Right hindlimb (tissue), 1 donor: ENCODE results near the gene MGAT5B.
"Not testable (repeated sequence)": the region's sequence is repeated elsewhere in the genome, so short reads cannot be mapped to it uniquely, and the experiment has no call there.

ENCODE experiments used
- DNase-seq: peaks from one replicate; pipeline ENCODE4 v3.0.0-alpha.2; 2018

MGAT5B gene

DNA sequence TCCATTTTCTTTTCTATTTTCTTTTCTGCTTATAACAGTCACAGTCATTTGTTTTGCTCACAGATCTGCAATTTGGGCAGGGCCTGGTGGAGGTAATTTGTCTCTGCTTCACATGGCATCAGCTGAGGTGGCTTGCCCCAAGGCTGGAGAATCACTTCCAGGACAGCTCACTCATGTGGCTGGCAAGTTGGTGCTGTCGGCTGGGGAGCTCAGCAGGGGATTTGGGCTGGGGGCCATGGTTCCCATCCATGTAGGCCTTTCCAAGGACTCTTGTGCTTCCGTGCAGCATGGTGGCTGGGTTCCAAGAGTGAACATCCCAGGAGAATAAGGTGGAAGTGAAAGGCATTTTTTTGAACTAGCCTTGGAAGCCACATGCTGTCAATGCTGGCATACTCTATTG lies 85.7 kb downstream of the MGAT5B start:
- no peak for DNase-seq

DNA sequence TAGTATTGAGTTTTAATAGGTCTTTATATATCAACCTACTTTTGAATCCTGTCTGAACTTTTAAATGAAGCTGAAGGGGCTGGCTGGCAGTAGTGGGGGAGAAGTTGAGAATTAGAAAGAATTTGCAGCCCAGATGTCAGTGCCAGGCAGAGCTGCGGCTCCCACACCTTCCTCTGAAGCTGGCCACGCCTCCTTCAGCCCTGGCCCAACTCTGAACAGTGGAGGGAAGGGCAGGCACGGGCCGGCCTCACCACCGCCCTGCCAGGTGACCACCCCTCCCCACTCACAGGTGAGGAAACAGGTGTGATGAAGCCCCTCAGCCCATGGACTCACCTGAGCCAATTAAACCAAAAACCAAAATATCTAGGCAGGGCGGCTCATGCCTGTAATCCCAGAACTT lies 87.0 kb downstream of the MGAT5B start:
- DNase-seq: no peak

DNA sequence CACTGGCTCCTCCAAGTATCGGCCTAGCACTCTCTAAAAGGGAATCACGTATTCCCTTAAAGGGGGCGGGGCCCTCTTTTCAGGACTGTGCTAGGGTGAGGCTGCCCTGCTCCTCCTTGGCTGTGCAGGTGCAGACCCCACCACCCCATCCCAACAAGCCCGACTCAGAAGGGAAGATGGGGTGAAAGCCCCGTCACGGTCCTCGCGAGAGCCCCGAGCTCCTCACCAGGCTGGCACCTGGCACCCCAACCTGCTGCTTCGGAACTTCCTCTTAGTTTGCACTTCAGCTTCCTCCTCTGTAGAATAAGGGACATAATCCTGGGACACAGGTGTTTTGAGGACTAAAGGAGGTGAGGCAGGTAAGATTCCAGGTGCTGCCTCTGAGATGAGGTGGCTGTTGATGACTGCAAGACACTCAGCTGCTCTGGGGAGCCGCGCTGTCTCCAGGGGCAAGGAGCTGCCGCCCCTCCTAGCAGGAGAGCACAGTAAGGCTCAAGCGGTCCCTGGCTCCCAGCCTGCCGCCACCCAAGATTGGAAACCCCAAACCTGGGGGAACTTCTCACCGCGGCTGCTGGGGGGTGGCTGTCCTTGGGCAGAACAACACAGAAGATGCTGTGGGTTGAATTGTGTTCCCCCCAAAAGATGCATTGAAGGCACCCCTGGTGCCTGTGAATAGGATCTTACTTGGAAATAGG lies 88.8 kb downstream of the MGAT5B start:
- DNase-seq: no peak

DNA sequence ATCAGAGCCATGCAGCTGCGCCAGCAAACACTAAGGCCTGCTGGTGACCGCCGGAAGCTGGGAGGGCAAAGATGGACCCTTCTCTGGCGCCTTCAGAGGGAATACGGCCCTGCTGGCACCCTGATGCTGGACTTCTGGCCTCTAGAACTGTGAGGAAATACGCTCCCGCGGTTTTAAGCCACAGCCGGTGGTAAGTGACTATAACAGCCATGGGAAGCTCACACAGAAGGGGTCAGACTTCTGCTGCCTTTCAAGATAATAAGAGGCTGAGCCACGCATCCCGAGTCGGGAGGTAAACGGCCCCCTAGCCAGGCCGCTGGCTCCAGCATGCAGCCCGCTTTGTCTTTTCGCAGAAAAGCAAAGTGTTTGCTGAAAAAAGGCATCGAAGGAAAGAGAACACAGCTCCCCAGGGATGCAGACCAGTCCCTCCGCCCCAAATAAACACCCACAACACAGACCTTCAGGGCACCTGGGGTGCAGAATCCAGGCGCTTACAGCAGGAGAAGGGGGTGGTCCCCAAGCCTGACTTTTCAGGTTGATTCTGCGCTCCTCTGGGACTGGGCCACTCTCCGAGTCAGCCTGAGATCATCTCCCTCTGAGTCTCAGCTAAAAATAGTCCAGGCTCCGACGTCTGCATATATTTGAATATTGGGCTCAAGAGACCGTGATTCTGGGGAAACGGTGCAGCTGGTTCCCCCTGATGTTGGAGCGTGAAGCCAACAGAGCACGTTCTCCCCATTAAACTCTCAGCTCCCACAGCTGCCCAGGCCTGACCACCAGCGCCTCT lies 89.7 kb downstream of the MGAT5B start:
- DNase-seq: peak; percentile 39

DNA sequence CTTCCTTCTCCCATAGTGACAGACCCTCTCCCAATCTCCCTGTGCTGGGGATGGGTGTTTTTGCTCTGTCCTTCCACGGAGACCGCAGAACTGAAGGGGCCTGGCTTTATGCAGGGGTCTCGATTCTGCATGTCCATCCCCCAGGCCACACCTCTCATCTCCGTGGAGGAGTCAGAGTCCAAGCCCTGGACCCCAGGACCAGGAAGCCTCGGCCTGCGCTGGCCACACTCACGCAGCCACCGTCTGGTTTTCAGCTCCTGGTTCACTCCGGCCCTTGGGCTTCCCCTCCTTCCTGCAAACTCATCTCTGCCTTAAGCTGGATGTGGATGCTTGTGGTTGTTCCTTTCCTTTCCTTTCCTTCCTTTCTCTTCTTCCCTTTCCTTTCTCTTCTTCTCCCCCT lies 90.8 kb downstream of the MGAT5B start:
- DNase-seq: no peak

DNA sequence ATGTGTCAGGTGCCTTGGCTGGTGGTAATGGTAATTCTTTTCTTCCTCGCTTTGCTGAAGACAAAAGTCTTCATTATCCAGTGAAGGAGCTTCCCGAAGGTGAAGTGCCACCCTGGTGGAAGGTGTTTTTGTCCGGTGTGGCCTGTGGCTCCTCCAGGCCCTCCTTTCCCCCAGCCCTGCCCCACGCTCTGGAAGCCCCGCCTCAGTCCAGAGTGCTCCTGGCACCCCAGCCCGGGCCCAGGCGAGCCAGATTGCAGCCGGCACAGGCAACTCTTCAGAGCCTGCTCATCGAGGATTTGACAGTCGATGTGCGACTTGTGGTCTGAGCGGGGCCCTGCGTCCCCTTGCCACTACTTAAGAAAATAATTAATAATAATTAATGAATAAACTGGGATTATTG lies 93.7 kb downstream of the MGAT5B start:
- no peak for DNase-seq

DNA sequence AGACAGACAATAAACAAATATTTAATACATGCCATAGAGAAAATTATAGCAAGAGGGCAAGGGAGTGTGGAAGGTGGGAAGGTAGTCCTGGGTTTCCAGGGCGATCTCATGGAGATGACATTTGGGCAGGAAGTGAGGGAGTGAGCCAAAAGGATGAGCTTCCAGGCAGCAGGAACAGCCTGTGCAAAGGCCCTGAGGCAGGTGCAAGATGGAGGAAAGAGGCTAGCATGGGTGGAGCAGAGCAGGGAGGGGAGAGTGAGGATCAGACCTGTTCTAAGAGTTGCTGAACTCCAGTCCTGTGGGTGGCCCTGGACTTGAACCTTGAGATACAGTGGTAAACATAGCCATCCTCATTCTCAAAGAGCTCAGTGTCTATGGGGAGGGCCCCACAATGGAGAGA lies 94.7 kb downstream of the MGAT5B start:
- DNase-seq: no peak

DNA sequence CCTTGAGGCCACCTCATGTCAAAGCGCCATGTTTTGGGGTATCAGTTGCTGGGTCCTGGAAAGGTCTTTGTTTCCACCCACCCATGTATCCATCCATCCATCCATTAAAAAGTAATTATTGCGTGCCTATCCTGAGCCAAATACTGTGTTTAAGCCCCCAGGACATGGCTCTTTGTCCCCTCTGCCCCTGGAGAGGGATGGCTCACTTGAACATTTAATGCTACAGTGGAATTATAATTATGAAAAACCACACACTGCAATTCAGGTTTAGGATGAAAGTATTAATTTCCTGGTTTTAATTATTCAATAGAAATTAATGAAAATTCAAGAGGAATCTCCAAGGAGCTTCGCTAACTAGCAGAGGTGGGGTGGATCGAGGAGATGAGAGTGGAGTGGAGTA lies 97.8 kb downstream of the MGAT5B start:
- no peak for DNase-seq

DNA sequence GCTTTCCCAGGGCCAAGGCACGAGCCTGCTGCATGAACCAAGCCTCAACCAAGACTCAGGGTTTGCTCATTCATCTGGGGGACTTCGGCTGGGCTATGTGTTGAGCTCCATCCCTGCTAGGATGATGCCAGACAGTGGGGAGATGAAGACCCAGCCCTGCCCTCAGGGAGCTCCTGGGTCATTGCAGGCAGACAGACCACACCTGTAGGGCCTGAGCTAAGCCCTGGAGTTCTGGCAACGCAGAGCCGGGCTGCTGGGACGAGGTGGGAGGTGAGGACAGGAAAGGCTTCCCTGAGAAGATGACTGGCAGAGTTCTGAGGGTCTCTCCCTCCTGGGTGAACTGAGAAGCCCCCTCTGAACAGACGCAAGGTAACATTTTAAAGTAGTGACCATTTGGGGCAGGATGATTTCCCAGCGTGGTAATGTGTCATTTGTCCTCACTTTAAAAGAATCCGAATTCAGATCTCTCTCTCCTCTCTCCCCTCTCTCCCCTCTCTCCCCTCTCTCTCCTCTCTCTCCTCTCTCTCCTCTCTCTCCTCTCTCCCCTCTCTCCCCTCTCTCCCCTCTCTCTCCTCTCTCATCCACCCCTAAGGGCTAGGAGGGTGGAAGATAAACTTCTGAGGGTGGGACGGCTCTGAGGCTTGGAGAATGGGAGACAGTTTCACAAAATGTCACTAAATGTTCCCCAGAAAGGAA lies 98.4 kb downstream of the MGAT5B start:
- no peak for DNase-seq

DNA sequence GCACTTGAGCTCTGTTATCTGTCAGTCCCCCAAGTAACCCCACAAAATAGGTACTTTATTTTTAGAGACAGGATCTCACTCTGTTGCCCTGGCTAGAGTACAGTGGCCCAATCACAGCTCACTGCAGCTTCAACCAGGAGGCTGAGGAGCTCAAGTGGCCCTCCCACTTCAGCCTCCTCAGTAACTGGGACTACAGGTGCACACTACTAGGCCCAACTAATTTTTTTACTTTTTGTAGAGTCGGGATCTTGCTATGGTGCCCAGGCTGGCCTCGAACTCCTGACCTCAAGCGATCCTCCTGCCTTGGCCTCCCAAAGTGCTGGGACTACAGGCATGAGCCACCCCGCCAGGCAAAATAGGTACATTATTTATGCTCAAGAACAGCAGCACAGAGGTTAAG lies 99.6 kb downstream of the MGAT5B start:
- DNase-seq: no peak

DNA sequence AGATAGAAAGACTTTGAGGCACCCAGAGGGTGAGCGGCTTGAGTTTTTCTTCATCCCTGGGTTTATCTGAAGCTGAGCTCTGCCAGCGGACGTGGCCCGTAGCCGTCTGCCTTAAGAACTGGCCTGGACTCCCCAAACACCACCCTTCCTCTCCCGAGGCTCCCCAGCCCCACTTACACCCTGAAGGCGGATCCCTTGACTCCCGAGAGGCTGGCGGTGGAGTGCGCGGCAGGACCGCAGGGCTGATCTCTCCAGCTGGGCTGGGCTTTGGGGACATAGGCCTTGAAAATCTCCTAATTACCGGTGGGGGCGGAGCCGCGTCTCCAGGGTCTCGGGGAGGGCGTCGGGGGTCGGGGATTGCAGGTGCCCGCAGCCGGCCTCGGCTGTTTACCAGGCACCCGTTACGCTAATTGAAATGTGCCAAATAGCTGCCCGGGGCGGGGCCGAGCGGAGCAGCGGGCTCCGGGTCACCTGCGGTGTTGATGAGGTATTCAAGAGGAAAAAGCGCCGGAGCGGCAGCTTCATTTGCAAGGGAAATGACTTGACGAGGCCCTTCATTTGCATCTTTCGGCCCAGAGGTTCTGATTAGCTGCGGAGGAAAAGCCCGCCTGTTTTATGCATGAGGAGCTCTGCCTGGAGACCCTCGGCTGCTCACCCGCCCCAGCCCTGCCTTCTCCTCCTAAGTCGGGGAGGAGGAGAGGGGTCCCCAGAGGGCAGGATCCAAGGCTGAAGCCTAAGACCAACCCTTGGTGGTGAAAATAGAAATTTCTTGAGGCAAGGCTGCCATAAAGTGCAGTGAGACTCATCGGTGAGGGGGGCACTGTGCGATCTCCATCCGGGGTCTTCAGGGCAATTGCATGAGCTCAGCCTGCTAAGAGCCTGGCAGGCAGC lies 100.7 kb downstream of the MGAT5B start:
- DNase-seq: peak; percentile 53

DNA sequence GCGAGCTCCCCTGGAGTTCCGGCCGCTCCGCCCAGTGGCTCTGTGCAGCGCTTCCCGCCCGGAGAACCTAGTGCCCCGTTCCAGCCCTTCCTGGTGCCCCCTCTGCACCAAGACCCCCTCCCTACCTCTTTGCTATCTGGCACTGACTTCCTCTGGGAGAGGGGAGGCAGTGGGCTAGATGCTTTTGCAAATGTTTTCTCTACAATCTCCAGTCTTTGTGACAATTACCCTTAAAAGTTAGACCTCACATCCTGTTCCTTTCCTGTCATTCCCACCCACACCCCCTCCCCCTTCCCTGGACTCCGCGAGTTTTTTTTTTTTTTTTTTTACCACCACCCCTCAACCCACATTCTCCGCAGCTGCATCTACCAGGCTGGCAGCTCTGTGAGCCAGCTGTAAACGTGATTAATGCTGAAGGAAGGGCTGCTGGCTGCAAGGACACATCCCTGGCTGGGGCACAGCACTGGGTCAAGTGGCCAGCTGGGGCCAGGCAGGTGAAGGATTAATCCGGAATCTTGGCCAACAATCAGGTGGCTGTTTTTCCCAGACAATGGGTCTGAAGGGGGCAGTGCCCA lies 101.5 kb downstream of the MGAT5B start:
- DNase-seq: no peak

DNA sequence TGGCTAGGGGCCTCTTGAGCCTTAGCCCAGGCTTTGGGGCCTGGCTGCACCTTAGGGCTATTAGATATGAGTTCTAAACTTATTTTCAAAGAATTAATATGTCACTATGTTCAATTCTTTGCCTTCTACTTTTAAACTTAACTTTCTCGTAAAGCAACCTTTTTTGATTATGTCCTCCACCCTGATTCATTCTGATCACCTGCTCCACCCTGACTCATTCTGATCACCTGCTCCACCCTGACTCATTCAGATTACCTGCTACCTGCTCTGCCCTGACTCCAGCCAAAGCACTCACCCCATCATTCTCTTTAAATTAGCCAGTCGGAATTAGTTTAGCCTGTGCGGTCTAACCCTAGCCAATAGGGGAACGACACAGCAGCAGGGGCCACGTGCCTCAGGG lies 102.0 kb downstream of the MGAT5B start:
- DNase-seq: not testable (repeated sequence)

DNA sequence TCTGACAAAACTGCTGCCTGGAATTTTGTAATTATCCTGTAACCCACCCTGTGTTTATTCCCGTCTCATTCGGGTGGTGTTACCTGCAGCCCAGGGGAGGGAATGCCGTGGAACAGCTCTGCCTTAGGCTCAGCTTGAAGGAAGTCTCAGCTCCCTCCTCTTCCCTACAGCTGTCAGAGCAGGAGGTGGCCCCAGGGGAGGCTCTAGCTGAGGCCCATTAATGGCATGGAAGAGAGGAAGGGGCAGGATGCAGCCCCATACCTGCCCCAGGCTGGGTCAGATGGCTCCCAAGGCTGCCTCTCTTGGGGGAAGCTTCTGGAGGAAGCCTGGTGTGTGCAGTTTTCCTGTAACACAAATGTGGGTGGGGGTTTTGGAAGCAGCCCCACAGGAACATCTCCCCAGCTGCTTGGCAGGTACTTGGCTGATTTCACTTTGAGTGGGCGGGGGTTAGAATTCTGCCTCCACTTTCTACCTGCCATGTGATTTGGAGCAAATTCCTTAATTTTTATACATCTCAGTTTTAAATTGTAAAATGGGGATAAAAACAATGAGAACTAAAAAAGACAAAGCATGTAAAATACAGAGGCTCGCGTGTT lies 103.9 kb downstream of the MGAT5B start:
- no peak for DNase-seq

DNA sequence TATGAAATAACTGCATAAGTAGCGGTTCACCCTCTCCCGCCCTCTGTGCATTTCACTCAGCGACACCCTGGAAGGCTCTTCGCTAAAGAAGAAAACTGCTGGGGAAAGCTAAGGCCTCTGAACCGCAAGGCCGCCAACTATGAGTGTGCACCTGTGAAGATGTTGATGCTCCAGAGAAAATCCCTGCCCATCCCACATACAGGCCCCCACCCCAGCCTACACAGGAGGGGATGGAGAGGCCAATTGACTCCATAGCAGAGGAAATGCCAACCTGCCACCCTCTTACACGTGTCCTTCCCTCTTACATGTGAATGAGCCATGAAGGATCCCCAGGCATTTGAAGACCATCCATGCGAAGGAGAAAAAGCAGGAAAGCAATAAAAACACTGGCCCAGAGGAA lies 104.8 kb downstream of the MGAT5B start:
- no peak for DNase-seq

DNA sequence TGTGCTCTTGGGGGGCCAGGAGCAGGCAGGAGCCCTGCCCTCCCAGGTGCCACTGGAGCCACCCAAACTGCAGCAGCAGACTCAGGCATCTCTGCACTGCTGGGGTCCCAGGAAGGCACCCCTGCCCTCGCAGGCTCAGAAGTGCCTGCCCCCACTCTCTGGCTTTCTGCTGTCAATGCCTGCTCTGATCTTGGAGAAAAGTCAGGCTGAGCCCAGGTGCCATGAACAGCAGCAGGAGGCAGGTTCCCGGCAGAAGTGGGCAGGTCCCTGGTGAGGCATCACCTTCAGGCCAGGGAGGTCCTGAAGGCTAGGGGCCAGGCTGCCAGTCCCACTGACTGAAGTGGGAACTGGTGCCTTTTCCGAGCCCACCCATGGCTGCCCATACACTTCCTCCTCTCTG lies 106.5 kb downstream of the MGAT5B start:
- no peak for DNase-seq

DNA sequence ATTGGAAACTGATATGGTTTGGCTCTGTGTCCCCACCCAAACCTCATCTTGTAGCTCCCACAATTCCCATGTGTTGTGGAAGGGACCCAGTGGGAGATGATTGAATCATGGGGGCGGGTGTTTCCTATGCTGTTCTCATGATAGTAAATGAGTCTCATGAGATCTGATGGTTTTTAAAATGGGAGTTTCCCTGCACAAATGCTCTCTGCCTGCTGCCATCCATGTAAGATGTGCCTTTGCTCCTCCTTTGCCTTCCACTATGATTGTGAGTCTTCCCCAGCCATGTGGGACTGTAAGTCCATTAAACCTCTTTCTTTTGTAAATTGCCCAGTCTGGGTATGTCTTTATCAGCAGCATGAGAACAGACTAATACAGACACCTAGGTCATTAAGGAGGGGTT lies 109.8 kb downstream of the MGAT5B start:
- DNase-seq: not testable (repeated sequence)

DNA sequence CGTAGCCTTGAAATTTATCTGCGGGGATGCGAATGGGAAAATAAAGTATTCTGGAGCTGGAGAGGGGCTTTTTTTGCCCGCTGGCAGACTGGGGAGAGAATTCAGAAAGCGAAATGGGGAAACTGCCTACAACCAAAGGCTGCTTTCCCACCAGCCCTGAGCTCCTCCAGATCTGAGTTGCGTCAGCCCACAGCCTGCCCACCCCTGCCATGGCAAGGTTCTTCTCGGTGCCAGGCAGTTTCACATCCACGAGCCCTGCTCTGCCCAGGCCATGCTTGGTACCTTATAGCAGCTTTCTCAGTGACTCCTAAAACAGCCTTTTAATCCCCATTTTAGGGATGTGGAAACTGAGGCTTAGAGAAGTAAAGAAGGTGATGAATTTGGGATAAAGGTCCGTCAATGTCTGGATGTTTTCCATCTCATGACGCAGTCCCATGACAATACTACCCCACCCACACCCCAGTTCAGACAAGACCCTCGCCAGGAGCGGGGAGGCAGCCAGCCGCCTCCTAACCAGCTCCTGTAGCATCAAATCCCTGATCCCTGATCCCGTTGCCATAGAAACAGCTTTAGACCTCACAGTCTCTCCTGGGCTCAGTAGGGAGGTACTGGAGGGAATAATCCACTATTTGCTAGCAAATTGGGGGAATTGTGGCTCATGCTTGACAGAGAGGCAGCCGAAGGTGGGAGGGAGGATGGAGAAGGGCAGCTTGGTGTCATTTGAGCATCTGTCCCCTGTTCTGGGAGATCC lies 113.5 kb downstream of the MGAT5B start:
- no peak for DNase-seq

DNA sequence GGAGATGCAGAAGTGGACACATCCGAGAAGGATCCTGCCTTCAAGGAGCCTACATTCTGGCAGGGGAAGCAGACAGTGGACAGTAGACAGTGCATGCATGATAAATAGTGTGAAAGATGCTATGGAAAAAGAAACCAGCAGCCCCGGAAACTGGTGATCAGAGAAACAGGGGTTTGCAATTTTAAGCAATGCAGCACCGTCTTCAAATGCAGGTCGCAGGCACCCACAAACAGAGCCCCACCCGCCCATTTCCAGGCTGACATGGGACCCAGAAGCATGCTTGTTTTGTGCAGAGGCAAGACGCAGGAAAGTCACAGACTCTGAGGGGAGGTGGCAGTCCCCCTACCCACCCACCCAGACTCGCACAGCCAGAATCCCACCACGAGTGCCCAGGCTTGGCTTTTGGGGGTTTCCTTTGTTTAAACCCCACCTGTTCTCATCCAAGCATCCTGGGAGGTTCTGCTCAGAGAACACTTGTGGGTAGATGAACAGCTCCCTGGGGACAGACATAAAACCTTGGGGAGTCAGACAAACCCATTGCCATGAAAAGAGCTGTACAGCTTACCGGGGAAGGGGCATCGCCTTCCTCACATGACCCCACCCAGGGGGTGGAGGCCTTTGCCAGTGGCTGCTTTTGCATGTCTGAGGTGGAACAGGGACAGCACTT lies 114.3 kb downstream of the MGAT5B start:
- no peak for DNase-seq

DNA sequence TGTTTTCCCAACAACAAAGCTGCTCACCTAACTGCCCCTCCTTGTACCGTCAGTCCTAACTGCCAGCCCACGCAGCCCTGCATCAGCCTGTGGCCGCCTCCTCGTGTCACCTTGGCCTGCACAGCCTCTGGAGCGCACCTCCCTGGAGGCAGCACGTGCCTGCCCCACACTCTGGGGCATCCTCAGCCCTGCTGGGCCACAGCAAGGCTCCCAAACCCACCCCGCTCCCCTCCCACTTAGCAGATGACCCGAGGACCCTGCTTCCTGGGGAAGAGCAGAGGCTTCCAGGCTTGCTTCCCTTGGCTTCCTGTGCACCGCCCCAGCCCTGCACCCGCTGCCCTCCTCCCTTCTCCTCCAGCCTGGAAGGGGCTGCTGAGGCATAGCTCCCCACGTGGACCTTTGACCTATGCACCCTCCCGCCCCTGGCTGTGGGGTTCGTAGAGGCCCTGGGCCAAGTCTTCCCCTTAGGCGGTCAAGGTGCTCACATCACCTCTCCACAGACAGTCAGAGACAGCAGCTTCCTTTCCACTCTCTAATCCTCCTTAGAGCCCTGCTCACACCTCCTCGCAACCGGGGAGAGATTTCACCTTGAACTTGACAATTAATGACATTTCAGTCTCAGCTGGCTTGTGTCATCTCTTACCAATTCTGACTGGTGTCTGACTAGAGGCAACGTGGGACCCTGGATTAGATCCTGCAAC lies 115.0 kb downstream of the MGAT5B start:
- no peak for DNase-seq
